HG03175 (cell line): ENCODE results near the gene C1orf35.

ENCODE experiments used
- ATAC-seq: cut with Tn5 transposase; IDR thresholded peaks from one replicate; pipeline ENCODE4 v1.9.1; 2021; ENCODE audit warnings: mild to moderate bottlenecking, moderate library complexity; ENCODE audit not compliant: unreplicated experiment

C1orf35 gene

GRCh38 chr1:228079601-228080263, 23.4 kb downstream of the C1orf35 start:
- ATAC-seq, result no peak

GRCh38 chr1:228079013-228079412, 24.1 kb downstream of the C1orf35 start:
- ATAC-seq, result no peak

- no peak for ATAC-seq
Observed at GRCh38 chr1:228077565-228078330, 25.4 kb downstream of the C1orf35 start.

DNA sequence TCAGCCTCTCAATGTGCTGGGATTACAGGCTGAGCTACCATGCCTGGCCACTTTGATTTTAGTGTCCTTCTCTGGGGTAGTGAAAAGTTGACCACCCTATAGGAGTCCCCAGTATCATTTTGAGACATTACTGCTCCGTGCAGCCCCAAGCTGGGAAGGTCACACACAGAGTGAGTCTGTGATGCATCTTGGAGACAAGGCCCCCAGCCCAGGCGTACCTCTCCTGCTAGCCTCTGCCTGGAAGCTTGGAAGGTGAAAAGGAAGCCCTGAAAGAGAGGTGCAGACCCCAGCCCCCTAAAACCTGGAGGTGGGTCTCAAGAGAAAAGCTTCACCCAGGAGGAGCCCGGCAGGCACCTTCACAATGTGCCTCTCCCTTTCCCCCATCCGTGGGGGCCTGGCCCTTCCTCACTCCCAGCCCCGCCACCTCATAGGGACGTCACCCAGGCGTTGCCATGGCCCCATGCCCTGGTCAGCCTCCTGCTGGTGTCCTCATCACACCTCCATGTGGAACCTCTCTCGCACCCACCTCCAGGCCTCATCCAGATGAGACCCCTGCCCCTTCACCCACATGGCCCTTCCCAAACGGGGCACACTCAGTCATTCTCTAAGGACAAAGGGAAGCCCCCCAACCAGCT, 26.2 kb downstream of the C1orf35 start:
- ATAC-seq, result no peak

DNA sequence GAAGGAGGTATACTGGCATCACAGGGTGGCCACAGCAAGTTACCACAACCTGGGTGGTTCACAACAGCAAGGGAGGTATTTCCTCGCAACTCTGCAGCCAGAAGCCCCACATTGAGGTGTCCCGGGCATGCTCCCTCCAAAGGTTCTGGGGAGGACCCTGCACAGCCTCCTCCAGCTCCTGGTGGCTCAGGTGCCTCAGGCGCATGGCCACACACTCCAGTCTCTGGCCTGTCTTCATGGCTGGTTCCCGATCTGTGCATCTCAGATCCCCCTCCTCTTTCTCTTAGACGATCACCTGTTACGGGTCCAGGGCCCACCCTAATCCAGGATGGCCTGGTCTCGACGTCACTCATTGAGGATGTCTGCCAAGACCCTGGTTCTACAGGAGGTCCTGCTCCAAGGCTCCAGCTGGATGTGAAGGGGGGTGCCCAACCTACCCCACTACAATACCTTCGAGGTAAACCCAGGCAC, 27.3 kb downstream of the C1orf35 start:
- no peak for ATAC-seq

DNA sequence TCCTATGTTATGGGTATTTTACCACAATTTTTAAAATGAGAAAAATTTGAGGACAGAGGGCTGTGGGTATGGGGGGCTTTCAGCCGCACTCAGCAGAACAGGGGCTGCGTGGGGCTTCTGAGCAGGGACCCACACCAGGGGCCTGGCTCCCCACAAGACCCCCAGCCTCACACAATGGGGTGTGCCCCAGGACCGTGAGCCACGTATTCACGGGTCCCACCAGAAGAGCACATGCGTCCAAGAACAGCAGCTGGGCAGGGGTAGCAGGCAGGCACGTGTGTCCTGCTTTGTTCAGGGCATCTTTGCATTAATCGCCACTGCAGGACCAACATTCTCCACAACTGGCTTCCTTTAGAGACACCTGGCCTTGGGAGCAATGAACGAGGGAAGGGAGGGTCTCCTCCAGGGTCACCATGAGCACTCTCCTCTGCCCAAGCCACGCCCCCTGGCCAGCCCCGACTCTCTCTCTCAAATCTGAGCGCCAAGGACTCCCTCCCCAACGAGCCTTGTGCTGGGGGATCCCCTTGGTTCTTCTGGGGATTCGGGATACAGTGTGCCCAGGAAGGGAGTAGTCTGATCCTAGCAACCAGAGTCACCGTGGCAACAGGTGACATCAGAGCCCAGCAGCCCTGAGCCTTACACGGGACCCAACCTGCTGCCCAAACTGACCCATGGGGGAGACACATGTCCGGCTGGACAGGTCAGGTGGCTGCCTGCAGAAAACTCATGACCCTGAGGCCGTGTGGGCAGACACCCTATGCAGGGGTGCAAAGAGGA, 28.0 kb downstream of the C1orf35 start:
- ATAC-seq, result no peak

DNA sequence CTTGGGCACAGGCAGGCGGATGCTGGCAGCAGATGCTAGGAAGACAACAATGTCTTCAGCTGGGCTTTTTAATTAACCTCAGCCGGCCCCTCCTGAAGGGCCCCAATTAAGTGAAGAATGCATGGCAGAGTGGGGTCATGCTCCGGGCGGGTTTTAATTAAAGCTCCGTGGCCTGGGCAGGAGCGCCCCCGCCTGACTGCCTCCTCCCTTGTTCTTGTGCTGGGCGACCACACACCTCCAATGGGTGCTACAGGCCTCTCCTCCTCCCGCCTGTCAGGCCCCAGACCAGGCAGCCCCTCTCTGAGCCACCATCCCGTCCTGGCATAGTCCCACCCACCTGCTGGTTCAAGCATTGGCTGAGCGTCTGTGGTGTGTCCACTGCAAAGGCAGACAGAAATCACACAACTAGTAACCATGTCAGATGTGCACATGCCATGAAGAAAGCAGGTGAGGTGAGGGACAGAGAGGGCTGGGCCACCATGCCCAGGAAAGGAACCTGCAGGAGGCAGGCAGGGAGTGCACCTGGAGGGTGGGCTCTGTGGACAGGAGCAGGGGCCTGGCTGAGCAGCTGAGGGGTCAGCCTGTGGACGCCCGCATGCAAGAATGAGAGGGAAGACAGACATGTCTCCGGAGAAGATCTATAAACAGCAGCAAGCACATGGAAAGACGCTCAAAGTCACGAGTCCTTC, 29.1 kb downstream of the C1orf35 start:
- ATAC-seq, result no peak

DNA sequence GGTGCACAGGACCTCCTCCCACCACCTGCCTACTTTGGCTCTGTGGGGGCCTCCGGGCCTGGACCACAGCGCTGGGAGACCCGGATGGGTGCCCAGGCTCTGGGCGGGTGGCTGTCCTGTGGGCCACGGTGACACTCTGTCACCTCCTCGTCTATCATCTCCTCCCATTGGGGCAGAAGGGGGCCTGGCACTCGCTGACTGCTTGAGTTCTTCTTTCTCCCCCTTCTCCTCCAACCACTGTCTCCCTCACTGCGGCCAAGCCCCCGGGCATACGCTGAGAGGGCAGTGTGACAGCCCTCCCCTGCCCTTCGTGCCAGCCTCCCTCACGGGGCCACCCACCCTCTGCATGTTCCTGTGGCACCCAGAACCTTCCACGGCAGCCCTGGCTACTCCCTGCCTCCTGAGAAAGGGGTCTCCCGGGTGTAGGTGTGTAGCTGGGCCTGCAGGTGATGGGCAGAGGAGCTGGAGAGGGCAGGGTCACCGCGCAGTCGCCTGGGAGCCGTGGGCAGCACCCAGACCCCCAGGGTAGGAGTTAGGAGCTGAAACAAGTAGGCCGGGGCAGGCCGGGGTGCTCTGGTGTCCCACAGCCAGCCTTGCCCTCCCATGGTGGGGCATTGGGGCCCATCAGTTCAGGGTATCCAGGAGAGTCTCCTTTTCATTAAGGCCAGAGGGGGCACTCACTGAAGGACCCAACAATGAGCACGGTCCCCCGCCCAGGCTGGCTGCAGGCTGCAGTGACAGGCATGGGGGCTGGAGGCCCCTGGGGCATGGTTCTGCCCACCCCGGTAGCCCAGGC, 29.9 kb downstream of the C1orf35 start:
- ATAC-seq, result no peak

- no peak for ATAC-seq
Observed at GRCh38 chr1:228072658-228073043, 30.5 kb downstream of the C1orf35 start.

DNA sequence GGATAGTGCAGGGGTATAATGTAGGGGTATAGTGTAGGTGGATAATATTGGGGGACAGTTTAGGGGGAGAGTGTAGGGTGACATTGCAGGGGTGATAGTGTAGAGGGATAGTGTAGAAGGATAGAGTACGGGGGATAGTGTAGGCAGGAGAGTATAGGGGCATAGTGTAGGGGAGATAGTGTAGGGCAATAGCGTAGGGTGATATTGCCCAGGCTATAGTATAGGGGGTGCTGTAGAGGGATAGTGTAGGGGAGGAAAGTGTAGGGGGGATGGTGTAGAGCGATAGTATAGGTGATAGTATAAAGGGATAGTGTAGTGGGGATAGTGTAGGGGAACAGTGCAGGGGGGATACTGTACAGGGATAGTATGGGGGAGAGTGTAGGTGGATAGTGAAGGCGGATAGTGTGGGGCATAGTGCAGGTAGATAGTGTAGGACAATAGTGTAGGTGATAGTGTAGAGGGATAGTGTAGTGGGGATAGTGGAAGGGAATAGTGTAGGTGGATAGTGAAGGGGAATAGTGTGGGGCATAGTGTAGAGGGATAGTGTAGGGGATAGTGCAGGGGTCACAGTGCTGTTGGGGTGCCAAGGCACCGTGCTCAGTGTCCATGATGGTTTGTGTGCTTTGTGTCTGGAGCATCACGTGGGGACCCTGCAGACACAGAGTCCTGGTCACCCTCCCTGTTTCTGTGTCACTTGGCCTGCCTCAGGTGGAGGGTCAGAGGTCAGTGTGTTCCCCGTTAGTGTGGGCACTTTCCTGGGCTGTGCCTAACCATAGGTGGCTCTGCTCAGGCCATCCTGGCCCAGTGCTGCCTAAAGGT, 31.1 kb downstream of the C1orf35 start:
- ATAC-seq, result no peak

GRCh38 chr1:228070851-228071250, 32.3 kb downstream of the C1orf35 start:
- no peak for ATAC-seq

DNA sequence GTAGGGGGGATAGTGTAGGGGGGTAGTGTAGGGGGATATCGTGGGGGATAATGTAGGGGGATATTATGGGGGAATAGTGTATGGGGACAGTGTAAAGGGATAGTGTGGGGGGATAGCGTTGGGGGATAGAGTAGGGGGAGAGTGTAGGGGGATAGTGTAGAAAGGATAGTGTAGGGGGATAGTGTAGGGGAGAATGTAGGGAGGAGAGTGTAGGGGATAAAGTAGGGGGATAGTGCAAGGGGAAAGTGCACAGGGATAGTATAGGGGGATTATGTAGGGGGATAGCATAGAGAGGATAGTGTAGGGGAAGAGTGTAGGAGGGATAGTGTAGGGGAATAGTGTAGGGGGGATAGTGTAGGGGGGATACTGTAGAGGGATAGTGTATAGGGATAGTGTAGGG, 33.0 kb downstream of the C1orf35 start:
- ATAC-seq, result no peak

DNA sequence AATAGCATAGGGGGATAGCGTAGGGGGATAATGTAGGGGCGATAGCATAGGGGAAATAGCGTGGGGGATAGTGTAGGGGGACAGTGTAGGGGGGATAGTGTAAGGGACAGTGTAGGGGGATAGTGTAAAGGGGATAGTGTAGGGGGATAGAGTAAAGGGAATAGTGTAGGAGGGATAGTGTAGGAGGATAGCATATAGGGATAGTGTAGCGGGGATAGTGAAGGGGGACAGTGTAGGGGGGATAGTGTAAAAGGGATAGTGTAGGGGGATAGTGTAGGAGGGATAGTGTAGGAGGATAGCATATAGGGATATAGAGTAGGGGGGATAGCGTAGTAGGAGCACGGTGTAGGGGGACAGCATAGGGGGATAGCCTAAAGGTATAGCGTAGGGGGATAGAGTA, 34.8 kb downstream of the C1orf35 start:
- ATAC-seq, result no peak

DNA sequence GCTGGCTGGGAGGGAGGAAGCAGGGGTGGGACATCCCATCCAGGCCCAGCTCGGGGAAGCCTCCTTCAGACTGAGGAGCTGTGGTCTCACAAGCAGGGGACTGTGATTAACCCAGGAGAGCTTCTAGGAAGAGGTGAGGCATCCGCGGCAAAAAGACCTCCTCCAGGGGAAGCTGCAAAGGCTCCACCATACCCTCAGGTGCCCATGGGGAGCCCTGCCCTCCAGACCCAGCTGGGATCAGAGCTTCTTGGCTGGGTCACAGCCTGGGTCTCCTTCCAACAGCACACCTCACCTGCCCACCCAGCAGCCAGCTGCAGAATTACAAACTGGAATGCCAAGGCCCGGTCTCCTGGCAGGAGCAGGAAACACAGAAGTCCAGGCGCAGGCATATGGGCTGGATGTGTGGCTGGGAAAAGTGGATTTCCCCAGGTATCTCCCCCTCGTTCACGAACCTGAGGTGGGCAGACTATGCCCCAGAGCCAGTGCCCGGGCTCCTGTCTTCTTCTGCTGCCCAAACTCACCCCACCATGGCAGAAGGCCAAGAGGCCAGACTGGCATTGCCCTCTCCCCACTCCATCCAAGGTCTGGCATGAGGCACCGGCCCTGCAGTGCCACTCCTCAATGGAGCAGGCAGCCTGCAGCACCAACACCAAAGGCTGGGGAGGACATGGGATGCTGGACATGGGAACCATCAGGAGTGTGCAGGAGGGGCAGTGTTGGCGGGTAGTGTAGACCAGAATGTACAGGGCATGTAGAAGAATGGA, 36.1 kb downstream of the C1orf35 start:
- no peak for ATAC-seq

GRCh38 chr1:228066416-228066815, 36.7 kb downstream of the C1orf35 start:
- ATAC-seq, result no peak

DNA sequence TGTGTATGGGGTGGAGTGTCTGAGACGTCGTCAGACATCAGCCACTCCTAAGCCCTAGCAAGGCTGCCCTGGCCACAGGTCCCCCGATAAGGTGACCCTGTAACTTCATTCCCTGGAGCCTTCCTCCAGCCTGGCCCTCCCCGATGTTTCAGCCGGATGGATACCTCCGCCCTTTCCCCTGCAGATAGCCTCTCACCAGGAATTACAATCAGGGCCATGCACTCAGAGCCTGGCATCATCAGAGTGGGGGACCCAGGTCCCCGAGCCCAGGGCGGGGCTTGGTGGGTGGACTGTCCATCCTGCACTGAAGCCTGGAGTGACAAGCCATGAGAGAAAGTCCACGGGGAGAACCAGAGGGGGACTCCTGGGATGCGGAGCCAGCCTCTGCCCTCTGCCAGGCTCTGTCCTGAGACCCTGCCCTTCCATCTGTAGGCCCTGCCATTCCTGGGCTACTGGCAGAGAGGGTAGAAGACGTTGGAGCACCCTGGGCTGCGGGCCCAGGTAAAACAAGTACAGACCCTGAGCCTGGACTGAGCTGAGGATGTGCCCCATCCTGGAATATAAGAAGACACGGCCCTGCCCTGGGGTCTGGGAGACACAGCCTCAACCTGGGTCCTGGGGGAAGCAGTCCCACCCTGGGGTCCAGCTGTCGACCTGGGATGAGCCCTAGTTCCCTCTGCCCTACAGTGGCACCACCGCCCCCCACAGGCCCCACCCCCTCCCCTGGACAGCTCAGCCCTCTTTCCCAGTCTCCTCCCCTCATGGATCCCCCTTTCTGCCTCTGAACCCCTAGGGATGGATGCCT, 37.4 kb downstream of the C1orf35 start:
- no peak for ATAC-seq

DNA sequence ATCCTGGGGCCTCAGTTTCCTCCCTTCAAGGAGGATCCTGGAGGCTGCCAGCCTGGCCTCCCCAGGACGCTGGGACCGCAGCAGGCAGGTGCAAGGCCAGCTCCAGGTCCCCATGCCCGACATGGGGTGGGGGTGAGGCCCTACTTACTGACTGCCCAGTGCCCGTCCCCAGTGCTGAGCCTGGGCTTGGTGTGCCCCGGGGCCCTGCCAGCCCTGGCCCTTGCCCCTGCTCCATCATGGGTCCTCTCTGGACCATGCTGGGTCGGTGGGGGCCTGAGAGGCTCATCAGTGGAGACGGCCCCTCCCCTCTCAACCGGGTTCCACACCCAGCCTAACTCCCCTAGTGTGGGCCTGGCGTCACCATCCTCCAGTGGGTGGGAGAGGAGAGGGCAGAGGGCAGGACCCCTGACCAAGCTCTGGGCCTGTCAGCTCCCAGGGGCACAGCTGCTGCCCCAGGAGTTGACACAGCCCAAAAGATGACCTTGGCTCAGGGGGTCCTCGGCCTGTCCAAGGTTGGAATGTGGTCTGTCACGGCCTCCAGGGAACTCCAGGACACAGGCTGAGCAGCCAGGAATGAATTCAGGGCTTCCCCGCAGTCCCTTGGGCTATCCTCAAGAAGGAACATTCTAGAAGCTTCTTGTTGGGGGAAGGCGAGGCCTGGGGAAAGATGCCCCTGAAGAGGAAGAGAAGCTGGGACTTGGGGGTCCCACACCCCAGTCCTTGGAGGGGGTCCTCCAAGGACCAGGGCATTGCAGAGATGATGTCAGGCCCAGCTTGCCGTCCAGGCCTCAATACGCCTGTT, 38.2 kb downstream of the C1orf35 start:
- no peak for ATAC-seq
